ENCODE measurements around the gene NDUFS5.
A peak's percentile ranks its signal among the peaks of the same experiment; 100 is the strongest.
"Not testable (repeated sequence)": the region's sequence is repeated elsewhere in the genome, so short reads cannot be mapped to it uniquely, and the experiment has no call there.

The NDUFS5 gene

GRCh38 chr1:39026051-39026865 is at the start of gene NDUFS5:
Gene NDUFS5, plus strand, starts transcription at chr1:39026350. Its CDS starts 2,375 bp downstream, at chr1:39028725.
- DNase-seq: peak; percentile 92 to 93

DNA sequence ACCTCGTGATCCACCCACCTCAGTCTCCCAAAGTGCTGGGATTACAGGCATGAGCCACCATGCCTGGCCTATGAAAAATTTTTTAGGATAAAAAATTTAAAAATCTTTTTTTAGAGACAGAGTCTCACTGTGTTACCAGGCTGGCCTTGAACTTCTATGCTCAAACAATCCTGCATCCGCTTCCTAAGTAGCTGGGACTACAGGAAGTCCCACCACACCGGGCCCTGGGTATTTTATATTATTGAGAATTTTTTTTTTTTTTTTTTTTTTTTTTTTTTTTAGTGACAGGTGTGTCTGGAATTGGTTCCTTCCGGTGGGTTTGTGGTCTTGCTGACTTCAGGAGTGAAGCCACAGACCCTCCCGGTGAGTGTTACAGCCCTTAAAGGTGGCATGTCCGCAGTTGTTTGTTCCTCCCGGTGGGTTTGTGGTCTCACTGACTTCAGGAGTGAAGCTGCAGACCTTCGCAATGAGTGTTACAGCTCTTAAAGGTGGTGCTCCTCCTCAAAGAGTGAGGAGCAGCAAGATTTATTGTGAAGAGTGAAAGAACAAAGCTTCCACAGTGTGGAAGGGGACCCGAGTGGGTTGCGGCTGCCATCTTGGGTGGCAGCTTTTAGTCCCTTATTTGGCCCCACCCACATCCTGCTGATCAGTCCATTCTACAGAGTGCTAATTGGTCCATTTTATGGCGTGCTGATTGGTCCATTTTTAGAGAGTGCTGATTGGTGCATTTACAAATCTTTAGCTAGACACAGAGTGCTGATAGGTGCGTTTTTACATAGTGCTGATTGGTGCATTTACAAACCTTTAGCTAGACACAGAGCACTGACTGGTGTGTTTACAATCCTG is 48.5 kb upstream of the NDUFS5 start:
- DNase-seq: not testable (repeated sequence)

DNA sequence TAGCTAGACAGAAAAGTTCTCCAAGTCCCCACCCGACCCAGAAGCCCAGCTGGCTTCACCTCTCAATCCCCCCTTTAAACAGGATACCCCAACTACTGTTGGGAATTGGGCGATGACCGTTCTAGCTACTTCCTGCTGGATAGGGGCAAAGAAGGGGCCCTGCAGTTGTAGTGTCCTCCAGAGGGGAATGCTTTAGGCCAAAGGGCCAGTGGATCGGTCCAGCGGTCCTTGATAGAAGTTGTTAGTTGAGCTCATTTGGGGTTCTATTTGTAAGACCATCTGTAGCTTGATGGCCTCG is 48.0 kb upstream of the NDUFS5 start:
- not testable (repeated sequence) for DNase-seq

GRCh38 chr1:38979380-38979779 is 46.8 kb upstream of the NDUFS5 start:
- not testable (repeated sequence) for DNase-seq

DNA sequence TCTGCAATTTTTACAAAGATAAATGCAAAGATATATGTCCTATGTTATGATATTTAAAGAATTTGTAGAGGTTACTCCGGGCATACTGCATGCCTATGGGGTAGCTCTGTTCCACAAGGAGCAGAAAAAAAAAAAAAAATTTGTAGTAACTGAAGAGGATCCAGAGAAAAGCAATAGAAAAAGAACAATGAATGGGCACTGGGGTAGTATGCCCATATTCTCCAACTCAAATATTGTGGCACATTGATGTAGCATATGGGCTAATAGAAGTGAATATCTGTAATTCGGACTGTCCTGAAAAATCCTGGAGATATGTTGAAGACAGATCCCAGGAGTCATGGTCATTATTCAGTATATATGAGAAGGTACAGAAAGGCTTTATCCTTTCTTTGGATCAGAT is 36.2 kb upstream of the NDUFS5 start:
- no peak for DNase-seq

- no peak for DNase-seq
These were observed 35.8 kb upstream of the NDUFS5 start for GRCh38 chr1:38990386-38990737.

- peak; percentile 85 to 89 for DNase-seq
These were observed 35.2 kb upstream of the NDUFS5 start, which contains the start of gene AKIRIN1 for GRCh38 chr1:38990738-38991637. Gene AKIRIN1, plus strand, starts transcription at chr1:38991276. Its CDS starts 105 bp downstream, at chr1:38991381.

GRCh38 chr1:38991638-38992411 is 34.3 kb upstream of the NDUFS5 start:
- DNase-seq: peak; percentile 16 to 33

- no peak for DNase-seq
These were observed 33.6 kb upstream of the NDUFS5 start for GRCh38 chr1:38992412-38993111.

DNA sequence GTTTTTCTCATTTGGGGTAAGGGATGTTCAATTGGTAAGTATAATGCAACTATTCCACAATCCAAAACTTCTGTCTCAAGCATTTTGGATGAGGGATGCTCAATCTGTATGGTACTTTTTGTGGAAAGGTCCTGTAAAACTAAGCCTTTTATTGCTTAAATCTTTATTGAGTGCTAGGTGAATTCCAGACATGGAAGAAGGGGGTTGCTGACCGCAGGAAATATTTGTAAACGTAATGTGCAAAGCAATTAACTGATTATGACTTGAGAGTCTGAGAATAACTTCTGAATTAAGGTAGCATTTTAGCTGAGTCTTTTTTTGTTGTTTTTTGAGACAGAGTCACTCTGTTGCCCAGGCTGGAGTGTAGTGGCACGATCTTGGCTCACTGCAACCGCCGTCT is 32.0 kb upstream of the NDUFS5 start:
- no peak for DNase-seq

DNA sequence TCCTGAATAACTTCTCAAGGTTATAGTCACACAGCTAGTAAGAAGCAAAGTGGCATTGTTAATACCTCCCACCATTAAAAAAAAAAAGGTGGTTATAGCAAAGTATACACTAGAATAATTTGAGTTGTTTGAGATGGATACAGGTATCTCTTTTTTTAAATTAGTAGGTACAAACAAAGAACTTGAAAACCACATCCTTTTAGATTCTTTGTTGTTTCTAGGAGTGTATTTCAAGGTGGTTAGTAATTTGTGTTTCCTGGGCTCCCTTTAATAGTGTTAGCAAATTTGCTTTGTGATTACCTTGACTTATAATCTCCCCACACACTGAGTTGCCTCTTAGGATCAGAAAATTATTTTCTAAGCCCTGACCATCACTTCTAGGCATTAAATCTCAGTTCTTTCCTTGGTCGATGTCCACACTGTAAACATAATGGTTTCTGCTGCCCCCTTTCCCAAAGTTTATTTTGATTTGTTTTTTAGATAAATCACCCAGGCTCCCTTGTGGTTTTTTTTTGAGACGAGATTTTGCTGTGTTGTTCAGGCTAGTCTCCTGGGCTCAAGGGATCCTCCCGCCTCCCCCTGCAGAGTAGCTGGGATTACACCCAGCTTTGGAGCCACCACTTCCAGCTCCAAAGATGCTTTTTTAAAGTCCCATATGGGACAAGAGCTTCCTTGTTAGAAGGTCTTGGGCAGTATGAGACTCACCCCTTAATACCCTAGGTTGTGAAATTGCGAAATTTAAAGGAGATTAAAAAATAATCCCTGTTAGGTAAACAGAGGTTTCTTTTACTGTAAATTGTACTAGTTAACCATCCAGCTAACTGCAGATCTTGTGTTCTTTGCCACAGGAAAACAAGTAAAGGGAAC is 28.9 kb upstream of the NDUFS5 start:
- no peak for DNase-seq

GRCh38 chr1:38997901-38998190 is 28.3 kb upstream of the NDUFS5 start:
- DNase-seq: no peak

DNA sequence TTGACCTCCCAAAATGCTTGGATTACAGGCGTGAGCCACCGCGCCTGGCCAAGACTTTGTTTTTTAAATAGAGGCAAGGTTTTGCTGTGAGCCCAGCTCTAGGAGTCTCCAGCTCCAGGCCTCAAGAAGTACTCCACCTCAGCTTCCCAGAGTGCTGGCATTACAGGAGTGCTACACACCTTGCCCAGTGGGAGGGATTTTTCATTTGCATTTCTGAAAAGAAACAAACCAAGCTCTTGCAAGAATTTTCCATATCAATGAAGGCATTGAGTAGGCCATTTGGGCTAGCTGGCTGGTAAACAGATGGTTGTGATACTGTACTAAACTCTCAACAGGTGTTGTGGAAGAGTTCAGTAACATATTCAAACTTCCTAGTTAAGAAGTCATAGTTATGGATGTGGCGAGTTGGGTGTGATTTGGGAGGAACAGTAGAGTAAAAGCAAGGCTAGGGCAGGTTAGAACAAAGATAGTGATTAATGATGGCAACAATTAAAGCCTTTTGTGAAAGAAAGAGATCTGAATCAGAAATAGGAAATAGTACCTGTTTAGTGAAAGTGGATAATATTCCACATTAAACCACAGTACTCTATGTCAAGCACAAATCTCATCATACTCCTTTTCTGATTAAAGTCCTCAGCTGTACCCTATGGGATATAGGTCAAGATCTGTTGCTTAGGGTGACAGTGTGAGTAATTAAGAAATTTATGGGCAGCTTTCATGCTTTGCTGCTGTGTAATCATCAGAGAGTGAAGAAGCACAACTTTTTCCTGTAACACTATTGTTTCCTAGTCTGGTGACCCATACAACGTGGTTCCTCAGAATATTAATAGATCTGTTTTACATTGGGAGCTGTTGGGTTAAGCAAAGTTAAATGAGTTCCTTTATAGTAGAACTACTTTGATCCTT is 24.4 kb upstream of the NDUFS5 start:
- DNase-seq: no peak

- no peak for DNase-seq
These were observed 22.9 kb upstream of the NDUFS5 start for GRCh38 chr1:39003281-39003680.

- no peak for DNase-seq
These were observed 22.4 kb upstream of the NDUFS5 start for GRCh38 chr1:39003794-39004193.

DNA sequence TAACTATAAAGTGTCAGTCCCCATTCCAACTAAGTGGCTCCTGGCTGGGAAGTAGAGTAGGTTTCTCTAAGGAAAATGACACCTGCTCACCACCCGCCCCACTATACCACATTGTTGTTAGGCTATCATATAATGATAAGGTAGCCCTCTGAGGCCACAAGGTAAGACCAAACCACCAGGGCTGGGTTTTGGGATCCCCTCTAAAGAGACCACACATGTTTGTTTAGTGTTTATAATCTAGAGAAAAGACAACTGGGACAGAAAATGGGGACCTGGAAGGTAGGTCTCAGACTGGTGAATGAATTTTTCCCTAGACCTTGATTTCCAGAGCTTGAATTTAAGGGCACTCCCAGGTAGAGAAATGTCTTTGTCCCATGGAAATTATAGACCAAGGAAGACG is 19.9 kb upstream of the NDUFS5 start:
- no peak for DNase-seq

- no peak for DNase-seq
These were observed 19.2 kb upstream of the NDUFS5 start for GRCh38 chr1:39006726-39007645.

DNA sequence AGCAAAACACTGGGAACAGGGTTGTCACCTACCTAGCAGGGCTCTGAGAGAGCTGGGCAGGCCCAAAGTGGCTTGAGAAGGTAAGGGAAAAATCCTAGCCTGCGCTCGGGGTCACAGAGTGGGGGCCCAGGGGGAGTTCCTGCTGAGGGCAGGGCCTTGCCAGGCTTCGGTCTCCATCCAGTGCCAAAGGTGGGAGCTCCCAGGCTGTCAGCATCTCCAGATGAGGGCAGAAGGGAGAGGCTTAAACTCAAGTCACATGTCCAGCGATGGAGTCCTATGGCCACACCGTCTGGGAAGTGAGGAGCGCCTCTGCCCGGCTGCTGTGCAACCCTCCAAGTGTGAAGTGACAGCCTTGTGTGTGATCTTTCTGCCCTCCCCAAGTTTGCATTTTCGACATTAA is 11.2 kb upstream of the NDUFS5 start:
- not testable (repeated sequence) for DNase-seq
